ENCODE data around the gene GAGE2A.
A peak's percentile ranks its signal among the peaks of the same experiment; 100 is the strongest.
"Not testable (repeated sequence)": the region's sequence is repeated elsewhere in the genome, so short reads cannot be mapped to it uniquely, and the experiment has no call there.

The GAGE2A gene, protein sequence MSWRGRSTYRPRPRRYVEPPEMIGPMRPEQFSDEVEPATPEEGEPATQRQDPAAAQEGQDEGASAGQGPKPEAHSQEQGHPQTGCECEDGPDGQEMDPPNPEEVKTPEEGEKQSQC

DNA sequence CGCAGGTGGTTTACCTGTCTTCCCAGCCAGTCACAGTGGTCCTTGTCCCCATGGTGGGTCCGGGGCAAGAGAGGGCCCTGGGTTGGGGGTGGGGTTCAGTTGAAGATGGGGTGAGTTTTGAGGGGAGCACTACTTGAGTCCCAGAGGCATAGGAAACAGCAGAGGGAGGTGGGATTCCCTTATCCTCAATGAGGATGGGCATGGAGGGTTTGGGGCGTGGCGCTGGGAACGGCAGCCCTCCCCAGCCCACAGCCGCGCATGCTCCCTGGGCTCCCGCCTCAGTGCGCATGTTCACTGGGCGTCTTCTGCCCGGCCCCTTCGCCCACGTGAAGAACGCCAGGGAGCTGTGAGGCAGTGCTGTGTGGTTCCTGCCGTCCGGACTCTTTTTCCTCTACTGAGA is at the start of gene GAGE2A:
TSS of gene GAGE2A (plus strand) at position 301 of the 400 bp plus-strand sequence. CDS start 1,155 bp downstream, outside the sequence.
- not testable (repeated sequence) for DNase-seq

- not testable (repeated sequence) for DNase-seq
Measured at GRCh38 chrX:49541433-49541832, 47.9 kb upstream of the GAGE2A start, which contains the start of gene GAGE12D. GAGE12D (plus strand) TSS chrX:49541733; CDS start chrX:49542888, 1,155 bp downstream.

GRCh38 chrX:49550989-49551388 is 38.3 kb upstream of the GAGE2A start, which contains the start of gene GAGE12E:
GAGE12E (plus strand) TSS chrX:49551289; CDS start chrX:49552444, 1,155 bp downstream.
- DNase-seq: not testable (repeated sequence)

- not testable (repeated sequence) for DNase-seq
Measured at GRCh38 chrX:49560542-49560941, 28.8 kb upstream of the GAGE2A start, which contains the start of gene GAGE12F. GAGE12F (plus strand) TSS chrX:49560842; CDS start chrX:49561997, 1,155 bp downstream.

DNA sequence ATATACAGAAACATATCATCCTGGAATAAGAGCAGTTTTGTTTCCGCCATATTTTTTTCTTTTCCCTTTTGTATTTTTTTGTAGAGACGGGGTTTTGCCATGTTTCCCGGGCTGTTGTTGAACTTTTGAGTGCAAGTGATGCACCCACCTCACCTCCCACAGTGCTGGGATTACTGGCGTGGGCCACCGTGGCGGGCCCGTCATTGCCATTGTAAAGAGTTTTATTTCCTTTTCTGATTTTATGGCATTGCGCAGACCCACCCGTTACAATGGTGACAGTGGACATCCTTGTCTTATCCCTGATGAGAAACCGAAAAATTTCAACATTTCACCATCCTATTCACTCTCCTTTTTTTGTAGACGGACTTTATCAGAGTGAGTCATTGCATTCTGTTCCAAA is 20.6 kb upstream of the GAGE2A start:
- not testable (repeated sequence) for DNase-seq

- DNase-seq: not testable (repeated sequence)
Measured at GRCh38 chrX:49569152-49569551, 20.1 kb upstream of the GAGE2A start.

DNA sequence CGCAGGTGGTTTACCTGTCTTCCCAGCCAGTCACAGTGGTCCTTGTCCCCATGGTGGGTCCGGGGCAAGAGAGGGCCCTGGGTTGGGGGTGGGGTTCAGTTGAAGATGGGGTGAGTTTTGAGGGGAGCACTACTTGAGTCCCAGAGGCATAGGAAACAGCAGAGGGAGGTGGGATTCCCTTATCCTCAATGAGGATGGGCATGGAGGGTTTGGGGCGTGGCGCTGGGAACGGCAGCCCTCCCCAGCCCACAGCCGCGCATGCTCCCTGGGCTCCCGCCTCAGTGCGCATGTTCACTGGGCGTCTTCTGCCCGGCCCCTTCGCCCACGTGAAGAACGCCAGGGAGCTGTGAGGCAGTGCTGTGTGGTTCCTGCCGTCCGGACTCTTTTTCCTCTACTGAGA is 19.2 kb upstream of the GAGE2A start, which contains the start of gene GAGE12G:
TSS of gene GAGE12G (plus strand) at position 301 of the 400 bp plus-strand sequence. CDS start 1,155 bp downstream, outside the sequence.
- DNase-seq: not testable (repeated sequence)

DNA sequence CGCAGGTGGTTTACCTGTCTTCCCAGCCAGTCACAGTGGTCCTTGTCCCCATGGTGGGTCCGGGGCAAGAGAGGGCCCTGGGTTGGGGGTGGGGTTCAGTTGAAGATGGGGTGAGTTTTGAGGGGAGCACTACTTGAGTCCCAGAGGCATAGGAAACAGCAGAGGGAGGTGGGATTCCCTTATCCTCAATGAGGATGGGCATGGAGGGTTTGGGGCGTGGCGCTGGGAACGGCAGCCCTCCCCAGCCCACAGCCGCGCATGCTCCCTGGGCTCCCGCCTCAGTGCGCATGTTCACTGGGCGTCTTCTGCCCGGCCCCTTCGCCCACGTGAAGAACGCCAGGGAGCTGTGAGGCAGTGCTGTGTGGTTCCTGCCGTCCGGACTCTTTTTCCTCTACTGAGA is 9.6 kb upstream of the GAGE2A start, which contains the start of gene GAGE12H:
TSS of gene GAGE12H (plus strand) at position 301 of the 400 bp plus-strand sequence. CDS start 1,155 bp downstream, outside the sequence.
- DNase-seq: not testable (repeated sequence)

DNA sequence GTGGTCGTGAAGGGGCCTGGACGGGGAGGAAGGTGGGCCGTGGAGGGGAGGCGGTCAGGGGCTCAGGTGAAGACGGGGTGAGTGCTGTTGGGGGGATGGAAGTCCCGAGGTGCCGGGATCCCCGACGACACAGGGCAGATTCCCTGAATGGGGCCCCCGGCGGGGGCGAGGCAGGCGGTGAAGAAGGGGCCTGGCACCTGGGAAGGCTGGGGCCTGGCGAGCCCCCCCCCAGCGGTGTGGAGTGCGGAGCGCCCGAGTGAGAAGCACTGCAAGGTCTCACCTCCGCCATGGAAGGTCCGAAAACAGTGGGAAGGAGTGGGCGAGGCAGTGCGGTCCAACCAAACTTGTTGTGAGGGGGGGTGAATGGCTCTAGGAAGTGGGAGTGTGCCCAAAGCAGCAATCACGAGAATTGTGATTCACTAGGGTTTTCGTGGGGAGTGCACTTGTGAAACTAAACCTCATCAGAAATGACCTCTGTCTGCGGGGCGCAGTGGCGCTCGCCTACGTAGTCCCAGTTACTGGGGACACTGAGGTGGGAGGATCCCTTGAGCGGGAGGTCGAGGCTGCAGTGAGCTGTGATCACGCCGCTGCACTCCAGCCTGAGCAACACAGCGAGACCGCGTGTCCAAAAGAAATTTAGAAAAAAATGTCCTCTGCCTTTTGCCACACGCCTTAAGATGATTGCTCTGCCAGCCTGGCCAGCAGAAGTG is 628 bp downstream of the GAGE2A start:
- DNase-seq: not testable (repeated sequence)

- DNase-seq: not testable (repeated sequence)
Measured at GRCh38 chrX:49590488-49590887, 1.2 kb downstream of the GAGE2A start.

DNA sequence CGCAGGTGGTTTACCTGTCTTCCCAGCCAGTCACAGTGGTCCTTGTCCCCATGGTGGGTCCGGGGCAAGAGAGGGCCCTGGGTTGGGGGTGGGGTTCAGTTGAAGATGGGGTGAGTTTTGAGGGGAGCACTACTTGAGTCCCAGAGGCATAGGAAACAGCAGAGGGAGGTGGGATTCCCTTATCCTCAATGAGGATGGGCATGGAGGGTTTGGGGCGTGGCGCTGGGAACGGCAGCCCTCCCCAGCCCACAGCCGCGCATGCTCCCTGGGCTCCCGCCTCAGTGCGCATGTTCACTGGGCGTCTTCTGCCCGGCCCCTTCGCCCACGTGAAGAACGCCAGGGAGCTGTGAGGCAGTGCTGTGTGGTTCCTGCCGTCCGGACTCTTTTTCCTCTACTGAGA is 9.4 kb downstream of the GAGE2A start, which contains the start of gene GAGE1:
TSS of gene GAGE1 (plus strand) at position 301 of the 400 bp plus-strand sequence. CDS start 1,155 bp downstream, outside the sequence.
- not testable (repeated sequence) for DNase-seq

DNA sequence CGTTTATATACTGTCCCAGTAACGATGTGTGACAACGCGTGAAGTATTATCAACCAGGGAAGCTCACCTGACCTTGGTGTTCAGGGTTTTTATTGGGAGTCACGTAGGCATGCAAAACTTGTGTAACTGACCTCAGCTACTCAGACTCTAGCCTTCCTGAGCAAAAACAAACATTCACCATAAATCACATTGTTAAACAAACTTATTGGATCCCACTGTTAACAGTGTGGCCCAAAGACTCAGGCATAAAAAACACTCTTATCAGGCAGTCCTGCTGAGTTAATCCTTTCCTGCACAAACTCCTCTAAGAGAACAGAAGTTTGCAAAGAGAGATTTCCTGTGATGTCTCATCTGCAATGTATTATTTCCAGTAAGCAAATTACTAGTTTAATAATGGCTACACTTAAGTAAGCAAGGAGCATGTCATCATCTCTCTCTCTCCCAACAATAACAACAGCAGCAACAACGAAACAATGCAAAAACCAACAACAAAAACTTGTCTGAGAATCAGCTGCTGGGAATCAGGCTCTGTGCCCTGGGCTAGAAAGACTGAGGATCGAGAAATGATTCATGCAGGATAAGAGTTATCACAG is 21.5 kb downstream of the GAGE2A start:
- DNase-seq: no peak

- no peak for DNase-seq
Measured at GRCh38 chrX:49618574-49618973, 29.3 kb downstream of the GAGE2A start.

DNA sequence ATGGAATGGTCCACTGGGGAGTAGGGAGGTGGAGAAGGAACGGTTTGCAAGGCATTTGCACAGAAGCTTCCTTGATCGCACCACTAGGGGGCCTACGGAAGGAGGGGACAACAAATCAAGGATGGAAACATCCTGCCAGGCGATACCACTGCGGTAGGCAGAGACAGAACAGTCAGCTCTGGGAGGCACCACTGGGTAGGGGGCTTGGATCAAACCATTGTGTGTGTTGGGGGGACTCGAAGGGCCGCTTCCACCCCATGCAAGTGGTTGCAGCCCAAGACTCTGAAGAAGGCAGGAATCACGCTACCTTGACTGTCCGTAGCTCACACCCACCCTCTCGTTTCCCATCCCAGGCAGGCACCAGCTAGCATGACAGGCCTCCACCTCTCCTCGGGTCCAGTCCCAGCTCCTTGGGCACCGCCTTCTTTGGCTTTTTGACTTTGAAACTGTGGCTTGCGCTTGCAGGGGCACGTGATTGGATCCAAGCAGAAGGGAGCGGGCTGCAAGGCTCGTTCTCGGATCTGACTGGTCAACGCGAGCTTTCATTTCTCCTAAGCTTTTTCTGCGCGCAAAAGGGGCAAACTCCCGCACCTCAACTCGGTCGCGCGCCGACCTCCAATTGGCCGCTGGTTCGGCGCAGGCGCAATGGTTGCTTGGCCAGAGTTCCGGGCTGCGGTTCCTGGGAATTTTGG is 37.9 kb downstream of the GAGE2A start:
- peak; percentile 37 for DNase-seq

DNA sequence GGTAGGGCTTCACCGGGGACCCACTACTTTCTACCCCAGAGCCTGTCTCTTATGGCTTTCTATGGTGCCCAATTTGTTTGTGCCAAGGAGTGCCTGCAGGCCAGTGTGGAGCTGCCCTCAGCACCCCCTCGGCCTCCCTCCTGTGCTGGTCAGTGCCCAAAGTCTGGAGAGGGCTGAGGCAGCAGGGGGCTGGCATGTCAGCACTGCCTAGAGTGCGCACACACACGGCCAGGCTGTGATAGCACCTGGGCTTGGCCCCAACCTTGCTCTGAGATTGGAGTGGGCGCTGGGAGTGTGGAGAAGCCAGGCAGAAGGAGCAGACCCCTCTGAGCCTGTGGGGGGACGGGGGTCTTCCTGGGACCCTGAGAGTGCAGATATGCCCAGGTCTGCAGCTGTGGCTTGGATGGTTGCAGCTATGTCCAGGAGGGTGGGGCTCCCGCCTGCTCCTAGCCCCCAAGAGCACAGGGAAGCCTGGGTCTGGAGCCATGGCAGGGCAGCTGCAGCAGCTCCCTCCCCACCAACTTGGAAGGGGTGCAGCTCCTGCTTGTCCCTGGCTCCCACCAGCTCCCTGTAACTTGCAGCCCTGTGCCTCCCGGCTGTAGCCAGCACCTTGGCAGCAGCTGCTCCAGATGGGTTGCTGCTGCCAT is 55.8 kb downstream of the GAGE2A start:
- no peak for DNase-seq

Data from CD4-positive, alpha-beta T cell treated with Interleukin-17A for 4 hours (primary cell).